SK-N-MC (cell line): ENCODE results near the gene POMC.

ENCODE experiments used
- DNase-seq: peaks from one replicate; pipeline ENCODE4 v3.0.0-alpha.2; 2011; ENCODE audit warnings: low read depth, low spot score
- H3K27ac ChIP-seq: fragments of 200-600 bp; sonication (generic); 2 replicates; pipeline ENCODE4 v1.5.1; 2016; ENCODE audit warnings: mixed run types
- H3K36me3 ChIP-seq: fragments of 200-600 bp; sonication (generic); 2 replicates; pipeline ENCODE4 v1.6.1; 2017; ENCODE audit warnings: antibody characterized with exemption, low read length, mixed read lengths; ENCODE audit not compliant: insufficient read depth
- H3K4me3 ChIP-seq: fragments of 200-600 bp; sonication (generic); 2 replicates; pipeline ENCODE4 v1.5.1; 2016
- H3K9ac ChIP-seq: fragments of 200-600 bp; sonication (generic); 2 replicates; pipeline ENCODE4 v1.8.0; 2017; ENCODE audit warnings: mixed run types, mixed read lengths; ENCODE audit not compliant: insufficient read length
- H3K9me3 ChIP-seq: fragments of 200-600 bp; sonication (generic); 2 replicates; pipeline ENCODE4 v1.6.1; 2017; ENCODE audit warnings: low read depth, mild to moderate bottlenecking, antibody characterized with exemption, low read length, moderate library complexity, mixed read lengths
- EZH2 ChIP-seq: fragments of 200-600 bp; sonication (generic); IDR thresholded peaks from one replicate; pipeline ENCODE4 v1.6.1; 2017; ENCODE audit warnings: antibody characterized with exemption
- FOXP2 ChIP-seq: optimal IDR thresholded peaks from 2 replicates; pipeline ENCODE3; 2011; ENCODE audit warnings: mild to moderate bottlenecking, moderate library complexity; ENCODE audit not compliant: insufficient read depth; ENCODE audit errors: extremely low read length, control extremely low read depth
- POLR2AphosphoS5 ChIP-seq: IDR thresholded peaks from 2 replicates; pipeline ENCODE4 v1.6.1; 2012; ENCODE audit warnings: mild to moderate bottlenecking, low read depth, low read length, borderline replicate concordance

The POMC gene

DNA sequence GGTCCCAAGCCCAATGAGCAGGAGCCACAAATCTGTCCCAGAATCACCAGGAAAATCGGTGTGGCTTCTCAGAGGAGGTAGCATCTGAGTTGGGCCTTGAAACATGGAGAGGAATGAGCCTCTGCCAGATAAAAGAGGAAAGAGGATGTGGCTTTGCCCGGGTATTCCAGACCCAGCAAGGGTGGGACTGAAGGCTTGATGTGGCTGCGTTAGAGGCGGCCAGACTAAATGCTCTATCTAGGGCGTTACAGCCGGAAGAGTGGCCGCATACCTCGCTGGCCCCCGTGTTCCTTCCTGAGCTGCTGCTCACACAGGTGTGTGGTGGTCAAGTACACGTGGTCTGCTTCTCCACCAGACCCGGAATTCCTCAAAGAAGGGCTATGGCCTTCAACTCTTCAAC is 33.9 kb upstream of the POMC start:
- Histone ChIP-seq H3K9me3 (no peaks in the 10 kb centered on the region), H3K4me3 (no peak overlapping the region), H3K27ac (no peak overlapping the region), H3K9ac (no peak overlapping the region), H3K36me3 (no peaks in the 10 kb centered on the region)
- no peak for DNase-seq
- TF ChIP-seq POLR2AphosphoS5 = no peak
- TF ChIP-seq EZH2 = no peak
- no peak for TF ChIP-seq FOXP2

GRCh38 chr2:25201794-25202193 is 33.4 kb upstream of the POMC start:
- H3K9me3 ChIP-seq = no peaks in the 10 kb centered on the region
- no peak for DNase-seq
- no peak for TF ChIP-seq POLR2AphosphoS5
- no peak for TF ChIP-seq EZH2
- TF ChIP-seq FOXP2 = no peak
- no peak overlapping the region for H3K9ac ChIP-seq
- H3K27ac ChIP-seq = no peak overlapping the region
- no peaks in the 10 kb centered on the region for H3K36me3 ChIP-seq
- H3K4me3 ChIP-seq = no peak overlapping the region

DNA sequence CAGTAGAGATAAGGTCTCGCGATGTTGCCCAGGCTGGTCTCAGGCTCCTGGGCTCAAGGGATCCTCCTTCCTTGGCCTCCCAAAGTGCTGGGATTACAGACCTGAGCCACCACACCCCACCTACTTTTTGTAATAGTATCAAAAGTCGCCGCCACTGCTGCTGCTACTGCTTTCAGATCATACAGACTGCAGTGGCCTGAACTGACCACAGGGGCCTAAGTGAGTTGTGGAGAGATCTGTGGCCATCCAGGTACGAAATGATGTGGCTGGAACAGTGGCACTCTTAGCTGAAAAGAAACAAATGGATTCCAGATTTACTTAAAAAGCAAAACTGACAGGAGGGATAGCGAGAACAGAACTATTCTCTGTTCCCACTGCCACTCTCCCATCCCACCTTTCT is 32.9 kb upstream of the POMC start:
- no peak overlapping the region for H3K9ac ChIP-seq
- H3K27ac ChIP-seq = no peak overlapping the region
- no peak for DNase-seq
- no peak overlapping the region for H3K4me3 ChIP-seq
- TF ChIP-seq POLR2AphosphoS5 (no peak), FOXP2 (no peak), EZH2 (no peak)
- no peaks in the 10 kb centered on the region for H3K9me3 ChIP-seq
- no peaks in the 10 kb centered on the region for H3K36me3 ChIP-seq

GRCh38 chr2:25198576-25198975 is 30.2 kb upstream of the POMC start:
- no peak overlapping the region for H3K9ac ChIP-seq
- no peak for TF ChIP-seq FOXP2
- no peak for TF ChIP-seq EZH2
- no peak for TF ChIP-seq POLR2AphosphoS5
- no peak overlapping the region for H3K27ac ChIP-seq
- DNase-seq = no peak
- no peak overlapping the region for H3K4me3 ChIP-seq
- no peaks in the 10 kb centered on the region for H3K36me3 ChIP-seq
- no peaks in the 10 kb centered on the region for H3K9me3 ChIP-seq

DNA sequence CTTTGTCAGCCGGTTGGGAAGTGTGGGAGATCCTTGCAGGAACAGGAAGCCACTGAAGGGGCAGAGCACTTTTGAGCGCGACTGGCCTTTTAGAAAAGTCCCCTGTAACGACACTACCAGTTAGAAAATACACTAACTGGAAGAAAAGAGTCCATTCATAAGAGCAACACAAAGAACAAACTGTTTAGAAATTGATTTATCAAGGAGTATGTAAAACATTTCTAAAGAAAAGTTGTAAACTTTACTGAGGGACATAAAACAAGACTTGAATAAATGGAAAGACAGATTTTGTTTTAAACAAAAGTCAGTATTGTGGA is 29.8 kb upstream of the POMC start:
- H3K9me3 ChIP-seq = no peaks in the 10 kb centered on the region
- no peak overlapping the region for H3K4me3 ChIP-seq
- H3K9ac ChIP-seq = peak overlapping the region; percentile 0
- no peak for DNase-seq
- no peaks in the 10 kb centered on the region for H3K36me3 ChIP-seq
- TF ChIP-seq POLR2AphosphoS5 (no peak), EZH2 (no peak), FOXP2 (no peak)
- no peak overlapping the region for H3K27ac ChIP-seq

DNA sequence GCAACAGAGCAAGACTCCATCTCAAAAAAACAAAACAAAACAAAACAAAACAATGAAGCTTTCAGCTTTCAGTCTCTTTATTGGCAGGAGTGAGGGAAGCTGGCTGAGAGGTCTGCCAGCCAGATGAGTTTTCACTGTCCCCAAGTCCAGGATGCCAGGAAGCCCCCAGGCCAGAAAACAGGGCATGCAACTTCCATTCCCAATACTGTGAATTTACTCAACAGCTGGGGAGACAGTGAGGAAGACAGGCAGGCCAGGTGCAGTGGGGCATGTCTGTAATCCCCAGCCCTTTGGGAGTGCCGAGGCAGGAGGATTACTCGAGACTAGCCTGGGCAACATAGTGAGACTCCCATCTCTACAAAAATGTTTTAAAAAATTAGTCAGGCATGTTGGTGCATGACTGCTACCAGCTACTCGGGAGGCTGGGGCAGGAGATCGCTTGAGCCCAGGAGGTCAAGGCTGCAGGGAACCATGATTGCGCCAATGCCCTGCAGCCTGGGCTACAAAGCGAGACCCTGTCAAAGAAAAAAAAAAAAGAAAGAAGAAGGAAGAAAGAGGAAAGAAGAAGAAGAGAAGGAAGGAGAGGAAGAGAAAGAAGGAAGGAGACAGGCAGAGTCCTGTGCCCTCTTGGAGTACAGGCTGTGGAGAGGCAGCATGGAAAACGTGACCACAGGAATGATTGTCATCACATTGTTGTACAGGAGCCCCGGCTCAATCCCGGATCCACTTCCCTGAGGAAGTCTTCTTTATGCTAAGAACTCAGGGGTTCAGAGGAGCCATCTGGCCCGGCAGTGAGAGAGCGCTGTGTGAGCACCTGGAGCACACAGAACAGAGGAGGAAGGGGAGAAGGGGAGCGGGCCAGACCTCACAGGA is 29.2 kb upstream of the POMC start:
- TF ChIP-seq POLR2AphosphoS5 (no peak), EZH2 (no peak)
- peak overlapping the region; percentile 0 for H3K9ac ChIP-seq
- no peak for DNase-seq
- H3K36me3 ChIP-seq = no peaks in the 10 kb centered on the region
- no peak overlapping the region for H3K27ac ChIP-seq
- no peaks in the 10 kb centered on the region for H3K9me3 ChIP-seq
- H3K4me3 ChIP-seq = no peak overlapping the region

DNA sequence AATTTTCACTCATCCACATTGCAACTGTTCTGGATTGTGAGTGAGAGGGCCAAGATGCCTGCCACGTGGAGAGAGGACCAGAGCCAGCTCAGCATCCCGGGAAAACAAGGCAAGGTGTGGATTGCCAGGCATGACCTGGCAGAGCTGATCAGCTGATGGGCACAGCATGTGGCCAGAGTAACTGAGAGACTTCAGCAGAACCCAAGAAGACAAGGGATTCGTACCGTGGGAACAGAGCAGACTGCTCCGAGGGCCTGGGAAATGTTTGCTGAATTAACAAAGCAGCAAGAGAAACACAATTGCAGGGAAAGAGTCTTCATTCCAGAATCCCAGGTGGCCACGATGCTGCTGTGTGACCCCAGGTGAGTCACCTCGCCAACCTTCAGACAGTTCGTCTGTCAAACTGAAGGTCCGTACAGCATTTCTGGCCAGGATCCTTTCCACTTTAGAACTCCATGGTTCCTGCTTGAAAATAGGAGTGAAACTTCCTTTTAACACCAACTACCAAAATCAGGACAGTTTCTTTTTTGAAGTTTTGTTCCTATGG is 26.3 kb upstream of the POMC start:
- Histone ChIP-seq H3K9ac (no peak overlapping the region), H3K4me3 (no peak overlapping the region), H3K9me3 (no peaks in the 10 kb centered on the region), H3K36me3 (no peaks in the 10 kb centered on the region), H3K27ac (no peak overlapping the region)
- DNase-seq = no peak
- TF ChIP-seq FOXP2 (no peak), EZH2 (no peak), POLR2AphosphoS5 (no peak)

GRCh38 chr2:25190536-25190935 is 22.2 kb upstream of the POMC start:
- Histone ChIP-seq H3K27ac (no peak overlapping the region), H3K4me3 (no peak overlapping the region), H3K9ac (no peak overlapping the region), H3K9me3 (no peaks in the 10 kb centered on the region), H3K36me3 (no peaks in the 10 kb centered on the region)
- no peak for DNase-seq
- TF ChIP-seq POLR2AphosphoS5 (no peak), FOXP2 (no peak), EZH2 (no peak)

DNA sequence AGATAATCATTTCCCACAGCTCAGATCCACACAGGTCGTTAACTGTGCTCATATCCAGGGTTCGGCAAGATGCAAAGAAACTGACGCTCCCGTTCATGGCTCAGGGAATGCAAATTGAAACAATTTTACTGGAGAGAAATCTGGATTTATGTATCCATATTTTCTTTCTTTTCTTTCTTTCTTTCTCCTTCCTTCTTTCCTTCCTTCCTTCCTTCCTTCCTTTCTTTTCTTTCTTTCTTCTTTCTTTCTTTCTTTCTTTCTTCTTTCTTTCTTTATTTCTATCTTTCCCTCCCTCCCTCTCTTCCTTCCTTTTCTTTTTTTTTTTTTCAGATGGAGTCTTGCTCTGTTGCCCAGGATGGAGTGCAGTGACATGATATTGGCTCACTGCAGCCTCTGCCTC is 20.0 kb upstream of the POMC start:
- Histone ChIP-seq H3K27ac (no peak overlapping the region), H3K36me3 (no peaks in the 10 kb centered on the region)

More for the DNA sequence above, 20.0 kb upstream of the POMC start:
- no peak overlapping the region for H3K4me3 ChIP-seq
- no peak for DNase-seq
- no peaks in the 10 kb centered on the region for H3K9me3 ChIP-seq
- TF ChIP-seq EZH2 (no peak), FOXP2 (no peak), POLR2AphosphoS5 (no peak)
- no peak overlapping the region for H3K9ac ChIP-seq
